Lower leg skin (tissue), 3 donors: ENCODE results near the gene HEY2.

ENCODE experiments used
- CTCF ChIP-seq, 3 donors: fragments of 450-650 bp; IDR thresholded peaks; one replicate each; pipeline ENCODE4 v1.5.1; 2016; ENCODE audit warnings: antibody characterized with exemption in 3 of 3, mild to moderate bottlenecking in 3 of 3, moderate library complexity in 2 of 3
- POLR2A ChIP-seq, 2 donors: fragments of 450-650 bp; IDR thresholded peaks; one replicate each; pipeline ENCODE4 v1.6.1; 2016 to 2017; ENCODE audit warnings: antibody characterized with exemption in 2 of 2, mild to moderate bottlenecking in 1 of 2, moderate library complexity in 1 of 2

- TF ChIP-seq CTCF (IDR thresholded peaks at IDR 0.05) = no peak
- TF ChIP-seq POLR2A (IDR thresholded peaks at IDR 0.05) = no peak
Measured at GRCh38 chr6:125793863-125794262, 44.4 kb downstream of the HEY2 start.
